BJ (cell line): ENCODE results near the gene MYLK. TPM values are rescaled to one million over a fixed set of nuclear protein-coding genes. Genes with fewer than 3 reads are reported as not detected.

ENCODE experiments used
- CTCF ChIA-PET: fragments of 350-600 bp; formaldehyde crosslinking; extraction: SDS; loops from one replicate; lab custom pipeline; 2021; ENCODE audit warnings: antibody characterized with exemption, inconsistent platforms; lab: Yijun Ruan, JAX
- POLR2A ChIA-PET: fragments of 300-600 bp; sonication (Branson Sonifier 250); formaldehyde crosslinking; extraction: SDS; loops from one replicate; lab custom pipeline; 2021; ENCODE audit warnings: antibody characterized with exemption; lab: Charles Lee
- DNase-seq: peaks from one replicate; pipeline ENCODE4 v3.0.0-alpha.2; 2011; ENCODE audit warnings: low read depth
- H3K27me3 ChIP-seq: 2 replicates; pipeline ENCODE4 v1.6.0; 2011; ENCODE audit warnings: low read length; ENCODE audit not compliant: control insufficient read depth, insufficient read depth
- H3K36me3 ChIP-seq: 2 replicates; pipeline ENCODE4 v1.5.1; 2011; ENCODE audit warnings: low read length; ENCODE audit not compliant: control insufficient read depth, insufficient read depth
- H3K4me3 ChIP-seq: 2 replicates; pipeline ENCODE4 v1.5.1; 2011; ENCODE audit warnings: low read depth, mild to moderate bottlenecking, control low read depth, low read length
- polyA plus RNA-seq: library from polyadenylated mRNA; depleted of rRNA; stranded (reverse); fragments of >200 nt; gene quantifications from 2 replicates; pipeline ENCODE4 v1.2.3, GENCODE V29; 2011
- TF ChIP-seq, protein P1 (sequence below): IDR thresholded peaks from 2 replicates; pipeline ENCODE4 v1.5.1; 2011; ENCODE audit warnings: low read depth, mild to moderate bottlenecking, control low read depth, inconsistent platforms, low read length, moderate library complexity; ENCODE audit not compliant: insufficient read depth

Gene MYLK
- polyA plus RNA-seq, 1 experiment: 734 TPM

GRCh38 chr3:123790254-123791072 is 93.7 kb downstream of the MYLK start:
- DNase-seq: no peak
- POLR2A ChIA-PET: interaction anchor here (0.6 to 2.0 kb wide), 4 partner anchors 17 to 50 kb away, joined by 3 to 6 read pairs (median 4); no protein-coding TSS in a partner anchor
- TF ChIP-seq, protein P1, sequence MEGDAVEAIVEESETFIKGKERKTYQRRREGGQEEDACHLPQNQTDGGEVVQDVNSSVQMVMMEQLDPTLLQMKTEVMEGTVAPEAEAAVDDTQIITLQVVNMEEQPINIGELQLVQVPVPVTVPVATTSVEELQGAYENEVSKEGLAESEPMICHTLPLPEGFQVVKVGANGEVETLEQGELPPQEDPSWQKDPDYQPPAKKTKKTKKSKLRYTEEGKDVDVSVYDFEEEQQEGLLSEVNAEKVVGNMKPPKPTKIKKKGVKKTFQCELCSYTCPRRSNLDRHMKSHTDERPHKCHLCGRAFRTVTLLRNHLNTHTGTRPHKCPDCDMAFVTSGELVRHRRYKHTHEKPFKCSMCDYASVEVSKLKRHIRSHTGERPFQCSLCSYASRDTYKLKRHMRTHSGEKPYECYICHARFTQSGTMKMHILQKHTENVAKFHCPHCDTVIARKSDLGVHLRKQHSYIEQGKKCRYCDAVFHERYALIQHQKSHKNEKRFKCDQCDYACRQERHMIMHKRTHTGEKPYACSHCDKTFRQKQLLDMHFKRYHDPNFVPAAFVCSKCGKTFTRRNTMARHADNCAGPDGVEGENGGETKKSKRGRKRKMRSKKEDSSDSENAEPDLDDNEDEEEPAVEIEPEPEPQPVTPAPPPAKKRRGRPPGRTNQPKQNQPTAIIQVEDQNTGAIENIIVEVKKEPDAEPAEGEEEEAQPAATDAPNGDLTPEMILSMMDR: no peak
- H3K27me3 ChIP-seq: no peaks in the 10 kb centered on the region
- H3K4me3 ChIP-seq: no peak overlapping the region
- H3K36me3 ChIP-seq: peaks cover 41% of the 10 kb centered on the region
- CTCF ChIA-PET: interaction anchor here (1.0 to 2.5 kb wide), 8 partner anchors 9 to 89 kb away, joined by 3 to 8 read pairs (median 6); no protein-coding TSS in a partner anchor

DNA sequence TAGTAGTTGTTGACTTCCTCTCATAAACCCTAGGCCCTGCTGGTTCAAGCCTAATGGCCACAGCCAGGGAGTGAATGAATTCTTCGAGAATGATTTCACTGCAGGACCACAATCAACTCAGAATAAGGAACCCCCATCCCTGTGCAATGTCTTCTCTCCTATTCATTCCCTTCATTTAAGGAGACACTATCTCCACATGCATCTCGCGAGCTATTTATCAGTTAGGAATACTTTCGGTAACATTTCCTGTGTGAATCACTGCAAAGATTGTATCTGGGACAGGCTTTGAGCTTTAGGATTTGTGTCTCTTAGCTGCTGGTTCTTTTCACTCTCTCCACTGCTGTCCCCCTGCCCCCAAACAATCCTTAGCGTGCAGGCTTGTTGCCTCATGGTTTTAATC is 94.4 kb downstream of the MYLK start:
- Histone ChIP-seq H3K36me3 (peaks cover 43% of the 10 kb centered on the region), H3K4me3 (no peak overlapping the region), H3K27me3 (no peaks in the 10 kb centered on the region)
- ChIA-PET POLR2A (interaction anchor here (1.5 to 2.0 kb wide), 2 partner anchors 16 to 47 kb away, joined by 6 read pairs; no protein-coding TSS in a partner anchor), CTCF (interaction anchor here (1.0 to 2.5 kb wide), 7 partner anchors 12 to 90 kb away, joined by 3 to 8 read pairs (median 6); no protein-coding TSS in a partner anchor)
- TF ChIP-seq, protein P1: no peak
- DNase-seq: peak; percentile 94

GRCh38 chr3:123789160-123789559 is 95.0 kb downstream of the MYLK start:
- DNase-seq: no peak
- H3K4me3 ChIP-seq: no peak overlapping the region
- POLR2A ChIA-PET: interaction anchor here (0.6 to 1.5 kb wide), 2 partner anchors 46 to 69 kb away, joined by 3 to 6 read pairs; no protein-coding TSS in a partner anchor
- H3K36me3 ChIP-seq: peaks cover 44% of the 10 kb centered on the region
- CTCF ChIA-PET: interaction anchor here (1.5 to 2.5 kb wide), 3 partner anchors 11 to 66 kb away, joined by 6 to 8 read pairs (median 7); no protein-coding TSS in a partner anchor
- no peaks in the 10 kb centered on the region for H3K27me3 ChIP-seq
- TF ChIP-seq, protein P1: no peak

DNA sequence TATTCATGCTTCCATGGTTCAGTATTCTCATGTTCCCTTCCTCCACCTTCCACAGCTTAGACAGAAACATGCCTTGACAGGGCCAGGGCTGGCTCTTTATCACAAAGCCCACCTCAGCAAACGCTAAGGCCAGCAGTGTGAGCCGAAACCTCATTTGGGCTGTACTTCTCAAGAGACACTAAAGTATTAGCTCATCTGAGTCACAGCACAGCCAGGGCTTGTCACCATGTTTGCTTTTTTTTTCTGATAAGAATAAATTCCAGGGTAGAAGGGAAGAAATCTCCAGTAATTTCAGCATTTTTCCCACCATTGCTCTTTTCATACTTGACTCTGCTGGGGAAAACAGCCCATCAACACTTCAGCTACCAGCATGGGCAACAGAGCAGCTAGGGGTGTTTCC is 95.4 kb downstream of the MYLK start:
- POLR2A ChIA-PET: no interaction called here
- peaks cover 43% of the 10 kb centered on the region for H3K36me3 ChIP-seq
- CTCF ChIA-PET: interaction anchor here (1.5 kb wide), 1 partner anchor 11 kb away, joined by 7 read pairs; no protein-coding TSS in a partner anchor
- no peak for DNase-seq
- H3K4me3 ChIP-seq: no peak overlapping the region
- no peaks in the 10 kb centered on the region for H3K27me3 ChIP-seq
- TF ChIP-seq, protein P1: no peak

DNA sequence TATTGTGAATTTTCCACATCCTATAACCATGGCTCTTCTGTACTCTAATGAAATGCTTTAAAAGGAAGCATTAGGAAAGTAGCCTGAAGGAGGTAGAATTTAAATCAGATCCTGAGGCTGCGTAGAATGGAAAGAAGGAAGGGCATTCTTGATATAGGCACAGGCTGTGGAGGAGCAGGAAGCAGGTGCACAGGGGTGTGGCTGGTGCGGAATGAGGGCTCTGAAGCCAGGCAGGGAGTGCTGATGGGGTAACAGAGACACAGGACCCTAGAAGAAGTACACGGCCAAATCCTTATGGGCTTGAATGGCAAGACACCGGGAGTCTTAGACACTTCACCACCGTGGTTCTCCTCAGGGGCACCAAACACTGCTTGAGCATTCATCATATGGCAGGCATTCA is 97.0 kb downstream of the MYLK start:
- TF ChIP-seq, protein P1: no peak
- Histone ChIP-seq H3K4me3 (no peak overlapping the region), H3K27me3 (no peaks in the 10 kb centered on the region), H3K36me3 (peaks cover 32% of the 10 kb centered on the region)
- ChIA-PET POLR2A (no interaction called here), CTCF (no interaction called here)
- no peak for DNase-seq
